Fibroblast of skin of abdomen (primary cell): ENCODE data around the gene ISM1.
"Not testable (repeated sequence)": the region's sequence is repeated elsewhere in the genome, so short reads cannot be mapped to it uniquely, and the experiment has no call there.

ENCODE experiments used
- DNase-seq: peaks from one replicate; pipeline ENCODE4 v3.0.0-alpha.2; 2013

Gene ISM1

GRCh38 chr20:13221673-13222318 lies 722 bp downstream of the ISM1 start:
- peak; percentile 60 for DNase-seq

- DNase-seq = no peak
These were observed 1.2 kb downstream of the ISM1 start for GRCh38 chr20:13222319-13222716.

GRCh38 chr20:13223736-13224520 lies 2.9 kb downstream of the ISM1 start:
- DNase-seq = no peak

- DNase-seq = no peak
These were observed 5.3 kb downstream of the ISM1 start for GRCh38 chr20:13226367-13226766.

GRCh38 chr20:13228771-13229170 lies 7.7 kb downstream of the ISM1 start:
- no peak for DNase-seq

- DNase-seq = no peak
These were observed 8.5 kb downstream of the ISM1 start for GRCh38 chr20:13229538-13229937.

GRCh38 chr20:13231031-13231752 lies 10.1 kb downstream of the ISM1 start:
- DNase-seq = peak; percentile 48

- no peak for DNase-seq
These were observed 11.9 kb downstream of the ISM1 start for GRCh38 chr20:13232999-13233398.

GRCh38 chr20:13234961-13235360 lies 13.9 kb downstream of the ISM1 start:
- no peak for DNase-seq

GRCh38 chr20:13236360-13236759 lies 15.3 kb downstream of the ISM1 start:
- not testable (repeated sequence) for DNase-seq

- no peak for DNase-seq
These were observed 16.1 kb downstream of the ISM1 start for GRCh38 chr20:13236990-13237720.

GRCh38 chr20:13238001-13238653 lies 17.1 kb downstream of the ISM1 start:
- no peak for DNase-seq

- DNase-seq = no peak
These were observed 22.8 kb downstream of the ISM1 start for GRCh38 chr20:13243826-13244376.

- no peak for DNase-seq
These were observed 24.2 kb downstream of the ISM1 start for GRCh38 chr20:13245250-13245723.

- no peak for DNase-seq
These were observed 28.2 kb downstream of the ISM1 start for GRCh38 chr20:13249118-13249797.

GRCh38 chr20:13249798-13250170 lies 28.7 kb downstream of the ISM1 start:
- DNase-seq = no peak

- no peak for DNase-seq
These were observed 29.2 kb downstream of the ISM1 start for GRCh38 chr20:13250251-13250650.

GRCh38 chr20:13251106-13251903 lies 30.2 kb downstream of the ISM1 start:
- no peak for DNase-seq

- no peak for DNase-seq
These were observed 30.8 kb downstream of the ISM1 start for GRCh38 chr20:13251904-13252297.

- DNase-seq = no peak
These were observed 34.3 kb downstream of the ISM1 start for GRCh38 chr20:13255356-13255755.
